Pericardium fibroblast (primary cell): ENCODE data around the gene ZNF581. TPM values are rescaled to one million over a fixed set of nuclear protein-coding genes. Genes with fewer than 3 reads are reported as not detected.

ENCODE experiments used
- total RNA-seq: library from RNA; depleted of rRNA; stranded (reverse); fragments of >200 nt; gene quantifications from 2 replicates; pipeline ENCODE4 v1.2.3, GENCODE V29; 2015

ZNF581 gene, protein sequence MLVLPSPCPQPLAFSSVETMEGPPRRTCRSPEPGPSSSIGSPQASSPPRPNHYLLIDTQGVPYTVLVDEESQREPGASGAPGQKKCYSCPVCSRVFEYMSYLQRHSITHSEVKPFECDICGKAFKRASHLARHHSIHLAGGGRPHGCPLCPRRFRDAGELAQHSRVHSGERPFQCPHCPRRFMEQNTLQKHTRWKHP
- 29.1 and 59.8 TPM in 2 replicates for total RNA-seq

DNA sequence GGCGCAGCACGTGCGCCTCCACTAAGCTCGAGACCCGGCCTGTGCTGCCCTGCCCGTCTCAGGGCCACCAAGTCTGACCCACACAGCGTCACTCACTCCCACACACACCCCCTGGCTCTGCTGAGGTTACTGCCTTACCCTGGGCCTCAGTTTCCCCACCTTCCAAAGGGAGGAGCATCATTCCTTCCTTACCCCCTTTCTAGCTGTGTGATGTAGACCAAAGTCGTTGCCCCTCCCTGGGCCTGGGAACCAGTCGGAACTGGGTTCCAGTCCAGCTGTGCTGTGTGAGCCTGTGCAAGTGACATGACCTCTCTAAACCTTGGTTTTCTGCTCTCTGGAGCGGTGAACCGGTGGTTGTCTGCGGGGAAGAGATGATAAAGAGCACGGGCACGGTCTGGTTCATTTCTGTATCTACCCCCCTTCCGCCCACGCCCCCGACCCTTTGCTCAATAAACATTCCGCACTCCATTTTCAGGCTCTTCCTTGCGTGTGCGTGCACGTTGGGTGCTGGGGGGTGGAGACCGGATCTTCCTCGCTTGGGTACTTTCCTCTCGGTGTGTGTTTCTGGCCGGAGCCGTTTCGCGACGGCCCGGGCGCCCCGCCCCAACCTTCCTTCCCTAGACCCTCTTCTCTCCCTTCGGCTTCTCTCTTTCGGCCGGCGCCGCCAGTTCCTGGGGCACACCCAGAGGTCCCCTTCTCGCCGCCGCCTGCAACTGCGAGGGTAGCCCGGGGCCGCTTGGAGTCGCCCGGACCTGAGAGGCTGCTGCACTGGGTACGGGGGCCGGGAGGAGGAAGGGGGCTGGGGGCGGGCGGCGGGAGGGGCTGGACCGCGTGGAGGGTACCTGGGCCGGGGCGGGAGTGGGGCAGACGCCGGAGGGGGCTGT lies at the start of gene ZNF581:
Gene ZNF581 (plus strand): TSS at position 647 of the 884 bp plus-strand sequence. CDS start 923 bp downstream, outside the sequence.

DNA sequence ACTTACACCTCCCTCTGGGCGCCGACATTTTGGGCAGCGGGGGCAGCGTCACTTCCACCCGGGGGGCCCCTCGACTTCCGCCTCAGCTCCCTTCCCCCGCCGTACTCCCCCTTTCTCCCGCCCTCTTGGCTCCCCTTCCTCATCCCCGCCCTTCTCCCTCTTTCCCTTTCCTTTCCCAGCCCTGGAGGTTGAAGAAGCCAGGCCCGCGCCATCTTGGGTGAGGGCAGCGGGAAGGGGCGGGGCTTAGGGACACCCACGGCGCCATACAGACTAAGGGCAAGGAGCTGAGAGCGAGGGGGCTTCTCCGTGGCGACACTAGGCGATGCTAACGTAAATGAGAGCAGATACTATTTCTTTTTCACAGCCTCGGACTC lies 44.0 kb upstream of the ZNF581 start, which contains the start of gene FIZ1:
Gene FIZ1 (minus strand): TSS at position 50 of the 374 bp plus-strand sequence. CDS start 1,652 bp downstream, outside the sequence.

DNA sequence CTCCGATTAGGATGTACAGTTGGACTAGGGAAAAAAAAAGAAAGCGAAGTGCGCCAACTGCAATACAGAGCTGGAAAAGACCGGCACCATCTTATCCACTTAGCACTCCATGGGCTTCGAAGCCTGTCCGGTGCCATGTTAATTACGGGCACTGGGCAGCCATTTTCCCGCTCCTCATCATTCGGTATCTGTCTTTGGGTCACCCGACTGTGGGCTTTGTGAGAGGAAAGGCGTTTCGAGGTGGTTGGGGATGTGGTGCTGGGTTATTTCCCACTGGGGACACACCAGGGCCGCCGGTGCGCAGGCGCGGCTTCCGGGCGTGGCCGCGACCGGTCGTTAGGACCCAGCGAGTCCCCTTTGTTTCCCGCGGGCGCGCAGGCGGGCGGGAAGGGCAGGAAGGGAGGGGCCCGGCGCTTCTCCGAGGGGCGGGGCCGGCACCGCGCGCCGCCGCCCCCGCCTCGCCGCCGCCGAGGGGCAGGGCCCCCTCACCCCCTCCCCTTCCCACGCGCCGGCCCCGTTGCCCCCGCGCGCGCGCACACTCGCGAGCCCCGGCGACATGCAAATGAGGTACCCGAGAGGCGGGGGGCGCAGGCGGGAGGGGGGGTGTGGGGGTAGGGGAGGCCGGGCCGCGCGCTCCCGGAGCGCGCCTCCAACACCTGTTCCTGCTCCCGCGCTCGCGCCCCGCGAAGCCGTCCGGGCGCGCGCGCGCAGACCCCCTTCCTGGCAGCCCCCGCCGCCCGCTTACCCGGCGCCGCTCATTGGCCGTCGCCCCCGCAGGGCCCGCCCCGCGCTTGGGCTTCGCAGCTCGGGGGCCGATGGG lies 43.4 kb upstream of the ZNF581 start, which contains the start of gene ZNF524:
Gene ZNF524 (plus strand): TSS at position 447 of the 820 bp plus-strand sequence. CDS start 1,825 bp downstream, outside the sequence.

DNA sequence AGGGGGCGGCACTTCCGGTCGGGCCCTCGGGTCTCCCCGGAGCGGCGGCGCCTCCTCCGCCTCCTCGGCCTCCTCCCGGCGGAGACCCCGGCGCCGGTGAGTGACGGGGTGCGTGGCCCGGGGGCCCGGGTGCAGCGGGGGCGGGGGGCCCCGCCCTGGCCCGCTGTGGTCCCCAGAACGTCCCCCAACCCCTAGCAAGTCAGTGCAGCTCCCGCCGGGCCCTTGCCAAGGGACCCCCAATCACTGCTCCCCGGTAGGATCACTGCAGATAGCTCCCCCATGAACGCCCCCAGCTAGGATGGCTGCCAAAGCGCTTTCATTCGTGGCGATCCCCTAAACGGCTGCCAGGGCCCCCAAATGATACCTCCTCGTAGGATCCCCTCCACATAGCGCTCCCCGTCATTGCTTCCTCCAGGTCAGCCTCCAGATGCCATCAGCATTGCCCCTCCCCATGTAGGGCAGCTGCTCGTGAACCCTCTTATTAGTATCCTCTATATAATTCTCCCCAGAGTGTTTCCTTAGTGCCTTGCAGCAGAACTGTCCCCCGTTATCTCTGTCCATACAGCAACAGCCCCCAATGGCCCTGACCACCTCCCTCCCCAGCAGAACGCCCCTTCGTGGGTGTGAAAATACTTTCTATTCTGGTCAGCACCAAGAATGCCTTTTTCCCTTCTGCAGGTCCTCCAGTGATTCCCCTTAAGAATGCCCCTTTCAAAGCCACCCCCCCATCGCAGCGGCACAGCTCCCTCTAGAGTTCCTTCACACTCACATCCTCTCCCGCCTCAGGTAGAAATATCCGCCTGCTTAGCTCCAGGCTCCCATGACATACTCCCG lies 37.6 kb upstream of the ZNF581 start, which contains the start of gene ZNF865:
Gene ZNF865 (plus strand): TSS at position 11 of the 834 bp plus-strand sequence. CDS start 7,972 bp downstream, outside the sequence.

DNA sequence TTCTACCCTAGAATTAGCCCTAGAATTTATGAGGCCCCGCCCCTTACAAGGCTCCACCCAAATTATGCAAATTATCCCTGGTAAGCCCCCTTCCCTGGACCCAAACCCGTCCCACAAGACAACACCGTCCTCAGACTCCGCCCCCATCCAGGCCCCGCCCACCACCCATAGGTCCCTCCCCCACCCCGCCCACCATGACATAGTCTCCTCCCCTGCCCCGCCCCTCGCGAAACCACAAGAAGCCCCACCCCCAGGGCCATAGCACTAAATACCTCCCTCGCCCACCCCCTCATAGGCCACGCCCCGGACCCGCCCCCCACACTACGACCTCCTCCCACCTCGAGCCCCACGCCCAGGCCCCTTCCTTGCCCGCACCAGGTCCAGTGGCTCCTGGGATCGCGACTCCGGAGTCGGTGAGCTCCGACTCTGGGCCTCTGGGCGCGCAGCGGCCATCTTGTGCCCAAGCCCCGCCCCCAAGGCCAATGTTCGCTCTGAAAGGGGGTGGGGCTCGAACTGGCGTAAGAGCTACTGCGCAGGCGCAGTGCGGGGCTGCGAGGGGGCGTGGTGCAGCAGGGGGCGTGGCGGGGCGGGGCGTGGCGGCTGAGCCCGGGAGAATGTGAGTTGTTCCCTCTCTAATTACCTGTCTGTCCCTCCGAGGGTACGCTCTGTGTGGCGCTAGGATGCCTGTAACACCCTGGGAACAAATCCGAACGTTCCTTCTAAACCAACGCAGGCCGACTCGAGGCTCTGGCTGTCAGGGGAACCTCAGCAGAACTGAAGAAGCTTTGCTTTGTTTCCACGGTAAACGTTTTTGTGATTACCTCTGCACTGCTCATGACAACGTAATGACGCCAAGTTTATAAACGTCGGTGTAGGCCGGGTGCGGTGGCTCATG lies 19.1 kb upstream of the ZNF581 start, which contains the start of gene ZNF784:
Gene ZNF784 (minus strand): TSS at position 458 of the 895 bp plus-strand sequence. CDS start 5 bp downstream, at position 453.

DNA sequence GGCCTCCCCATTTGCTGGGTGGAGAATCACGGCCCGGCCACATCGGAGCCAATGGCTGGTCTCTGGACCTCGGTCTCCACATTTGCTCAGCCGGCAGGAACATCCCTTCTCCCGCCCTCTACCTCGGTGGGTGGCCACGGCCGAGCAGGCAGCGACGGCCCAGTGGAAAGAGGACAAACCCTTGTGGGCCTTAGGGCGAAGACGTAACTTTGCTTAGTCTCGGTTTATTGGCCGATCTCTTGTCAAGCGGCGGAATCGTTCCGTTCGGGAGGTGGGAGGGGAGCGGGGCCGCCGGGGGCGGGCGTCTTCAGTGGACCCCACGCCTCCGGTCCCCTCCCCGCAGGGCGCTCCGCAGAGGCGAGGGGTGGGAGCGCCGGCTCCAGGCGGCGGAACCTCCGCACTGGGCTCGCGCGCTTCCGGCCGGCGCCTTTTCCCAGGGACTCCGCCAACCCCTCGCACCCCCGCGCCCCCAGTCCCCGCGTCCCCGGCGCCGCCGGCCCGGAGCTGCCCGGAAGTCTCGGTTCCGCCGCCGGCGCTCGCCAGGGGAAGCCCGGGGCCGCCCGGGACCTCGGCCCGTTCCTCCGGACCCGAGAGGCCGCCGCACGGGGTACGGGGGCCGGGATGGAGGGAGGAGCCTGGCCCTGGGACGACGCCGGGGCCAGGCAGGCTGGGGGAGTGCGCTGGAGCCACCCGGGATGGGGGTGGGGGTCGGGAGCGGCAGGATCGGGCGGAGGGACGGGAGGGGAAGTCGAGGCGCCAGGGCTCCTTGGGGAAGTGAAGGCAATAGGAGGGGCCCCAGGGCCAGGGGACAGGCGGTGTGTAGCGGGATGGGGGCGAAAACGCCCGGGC lies 2.6 kb upstream of the ZNF581 start, which contains the start of gene ZNF580:
Gene ZNF580 (plus strand): TSS at position 426 of the 849 bp plus-strand sequence. CDS start 1,507 bp downstream, outside the sequence.

DNA sequence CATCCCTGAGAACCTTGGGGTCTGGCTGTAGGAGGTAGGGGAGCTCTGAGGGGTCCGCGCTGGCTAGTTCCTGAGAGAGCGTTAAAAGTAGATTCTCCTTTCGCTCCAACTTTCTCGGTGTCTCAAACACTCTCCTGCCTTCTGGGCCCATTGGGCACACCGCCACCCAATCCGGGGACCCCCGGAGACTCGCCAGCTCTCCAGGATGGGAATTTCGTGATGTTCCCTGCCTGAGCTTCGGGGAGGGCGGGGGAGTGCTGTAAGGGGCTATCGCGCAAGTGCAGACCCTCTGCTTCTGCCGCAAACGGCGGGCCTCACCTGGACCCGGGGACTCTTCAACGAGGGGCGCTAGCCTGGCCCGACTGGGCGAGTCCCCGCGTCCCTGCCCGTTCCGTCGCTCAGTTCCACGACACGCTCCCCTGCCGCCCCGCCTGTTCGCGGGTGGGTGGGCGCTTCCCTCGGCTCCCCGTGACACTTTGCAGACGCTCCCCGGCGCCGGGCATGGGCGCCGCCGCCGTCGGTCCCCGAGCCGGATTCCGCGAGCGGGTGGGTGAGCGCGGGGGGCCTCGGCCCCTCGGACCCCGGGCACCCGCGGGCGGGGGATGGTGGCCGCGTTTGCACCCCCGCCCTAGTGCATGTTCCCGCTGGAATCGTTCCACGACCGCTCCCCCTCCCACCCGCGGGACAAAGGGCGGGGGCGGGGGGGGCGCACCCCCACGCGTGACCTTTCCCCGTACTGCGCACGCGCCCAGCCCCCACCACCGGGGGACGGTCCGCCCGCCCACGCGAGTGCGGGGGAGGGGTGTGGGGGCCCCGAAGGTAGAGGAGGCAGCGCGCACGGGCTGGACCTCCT lies 4.5 kb downstream of the ZNF581 start, which contains the start of gene CCDC106:
Gene CCDC106 (plus strand): TSS at position 481 of the 853 bp plus-strand sequence. CDS start 835 bp downstream, outside the sequence.

DNA sequence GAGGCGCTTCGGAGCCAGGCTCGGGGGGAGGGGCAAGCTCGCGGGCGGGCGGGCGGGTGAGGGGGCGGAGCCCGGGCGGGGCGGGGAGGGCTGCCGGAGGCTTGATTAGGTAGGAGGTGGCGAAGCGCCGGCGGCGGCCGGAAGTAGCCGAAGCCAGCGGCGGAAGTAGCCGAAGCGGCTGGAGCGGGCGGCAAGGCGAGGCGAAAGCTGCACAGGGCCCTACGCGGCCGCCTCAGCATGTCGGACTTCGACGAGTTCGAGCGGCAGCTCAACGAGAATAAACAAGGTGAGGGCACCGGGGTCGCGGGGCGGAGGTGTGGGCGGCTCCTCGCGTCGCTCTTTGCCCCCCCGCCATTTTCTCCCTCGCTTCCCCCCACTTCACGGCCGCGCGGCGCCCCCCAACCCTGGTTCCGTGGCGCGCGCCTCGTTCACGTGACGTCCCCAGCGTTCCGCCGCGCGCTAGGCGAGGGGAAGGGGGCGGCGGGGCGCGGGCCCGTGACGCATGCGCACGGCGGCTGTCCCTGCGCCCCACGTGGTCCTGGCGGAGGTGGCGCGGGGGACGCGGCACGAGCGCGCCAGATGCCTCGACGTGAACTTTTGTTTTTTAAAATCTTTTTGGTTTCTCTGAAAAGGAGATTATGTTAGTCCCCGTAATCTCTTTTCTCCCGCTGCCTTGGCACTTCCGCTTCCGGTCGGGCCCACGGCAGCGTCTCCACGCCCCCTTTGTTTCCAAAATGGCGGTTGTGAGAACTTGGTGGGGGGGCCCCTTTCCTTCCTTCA lies 11.6 kb downstream of the ZNF581 start, which contains the start of gene U2AF2:
Gene U2AF2 (plus strand): TSS at position 168 of the 780 bp plus-strand sequence. CDS start 70 bp downstream, at position 238.

DNA sequence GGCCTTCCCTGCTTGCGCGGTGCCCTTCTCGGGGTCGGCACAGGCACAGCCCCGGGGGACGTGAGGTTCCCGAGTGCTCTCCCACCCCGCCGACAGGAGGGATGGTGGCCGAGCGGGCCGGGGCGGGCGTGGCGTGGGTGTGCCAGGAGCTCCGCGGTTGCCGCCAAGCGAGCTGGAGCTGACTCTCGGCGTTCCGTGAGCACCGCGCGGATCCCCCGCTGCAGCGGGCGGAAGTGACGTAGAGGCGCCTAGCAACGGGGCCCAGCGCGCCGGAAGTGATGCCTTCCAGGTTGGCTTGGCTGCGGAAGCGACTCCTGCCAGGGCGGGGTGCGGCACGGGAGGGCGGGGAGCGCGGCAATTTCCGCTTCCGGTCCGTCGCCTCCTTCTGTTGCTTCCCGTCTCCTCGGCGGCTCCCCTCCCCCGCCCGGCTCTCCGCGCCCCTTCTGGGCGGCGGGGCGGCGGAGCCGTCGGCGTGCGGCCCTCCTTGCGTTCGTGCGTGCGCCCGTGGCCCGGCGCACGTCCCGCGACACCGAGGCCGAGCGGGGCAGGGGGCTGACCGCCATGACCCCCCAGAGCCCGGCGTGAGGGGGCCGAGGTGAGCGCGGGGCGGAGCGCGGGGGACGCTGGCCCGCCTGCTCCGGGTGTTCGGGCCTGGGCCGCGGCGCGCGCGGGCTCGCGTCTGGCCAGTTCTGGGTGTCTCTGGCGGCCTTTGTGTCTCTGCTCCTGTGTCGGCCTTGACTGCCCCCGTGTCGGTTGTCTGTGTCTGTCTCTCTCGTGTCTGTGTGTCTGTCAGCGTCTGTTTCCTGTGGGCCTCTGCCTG lies 31.6 kb downstream of the ZNF581 start, which contains the start of gene EPN1:
Gene EPN1 (plus strand): TSS at position 386 of the 820 bp plus-strand sequence. CDS start 3,402 bp downstream, outside the sequence.

Other genes with a start within 250 kb of the ZNF581 start
- gene UBE2S, start 235.9 kb upstream of the ZNF581 start, total RNA-seq, result 42.2 and 50.1 TPM in 2 replicates
- not detected in 2 replicates for gene SHISA7, start 200.3 kb upstream of the ZNF581 start, total RNA-seq
- gene ISOC2, start 182.0 kb upstream of the ZNF581 start, total RNA-seq, result 86.5 and 89.5 TPM in 2 replicates
- not detected in 2 replicates for gene C19orf85, start 178.9 kb upstream of the ZNF581 start, total RNA-seq
- gene ZNF628, start 167.0 kb upstream of the ZNF581 start, total RNA-seq, result 1.9 and 4.2 TPM in 2 replicates
- gene NAT14, start 158.5 kb upstream of the ZNF581 start, total RNA-seq, result 16.6 and 25.1 TPM in 2 replicates
- 9.1 and 19.5 TPM in 2 replicates for gene SSC5D, start 155.2 kb upstream of the ZNF581 start, total RNA-seq
- gene SBK2, start 106.5 kb upstream of the ZNF581 start, total RNA-seq, result not detected in 2 replicates
- not detected in 2 replicates for gene SBK3, start 98.1 kb upstream of the ZNF581 start, total RNA-seq
- gene ZNF579, start 62.8 kb upstream of the ZNF581 start, total RNA-seq, result 10.7 and 11.9 TPM in 2 replicates
- 4.8 and 6.1 TPM in 2 replicates for gene FIZ1, start 44.1 kb upstream of the ZNF581 start, total RNA-seq
- 25.6 and 46.4 TPM in 2 replicates for gene ZNF524, start 43.4 kb upstream of the ZNF581 start, total RNA-seq
- 4.6 and 4.9 TPM in 2 replicates for gene ZNF865, start 38.0 kb upstream of the ZNF581 start, total RNA-seq
- gene ZNF784, start 19.1 kb upstream of the ZNF581 start, total RNA-seq, result 4.7 and 5.2 TPM in 2 replicates
- gene ZNF580, start 2.6 kb upstream of the ZNF581 start, total RNA-seq, result 27.0 and 32.3 TPM in 2 replicates
- 19.0 and 19.8 TPM in 2 replicates for gene CCDC106, start 4.6 kb downstream of the ZNF581 start, total RNA-seq
- gene U2AF2, start 11.4 kb downstream of the ZNF581 start, total RNA-seq, result 82.9 and 105 TPM in 2 replicates
- 119 and 121 TPM in 2 replicates for gene EPN1, start 31.6 kb downstream of the ZNF581 start, total RNA-seq
- gene NLRP9, start 94.8 kb downstream of the ZNF581 start, total RNA-seq, result not detected in 2 replicates
- gene RFPL4A, start 115.4 kb downstream of the ZNF581 start, total RNA-seq, result not detected in 2 replicates
- not detected in 2 replicates for gene RFPL4AL1, start 125.5 kb downstream of the ZNF581 start, total RNA-seq
- gene NLRP11, start 188.3 kb downstream of the ZNF581 start, total RNA-seq, result not detected in 2 replicates
- gene NLRP4, start 192.9 kb downstream of the ZNF581 start, total RNA-seq, result not detected in 2 replicates